IMR-90 (cell line): ENCODE measurements around the gene TNS3. TPM values are rescaled to one million over a fixed set of nuclear protein-coding genes. Genes with fewer than 3 reads are reported as not detected.

ENCODE experiments used
- ATAC-seq: fragments of 200-7000 bp; cut with Tn5 transposase; 2 replicates; pipeline ENCODE4 v1.9.1; 2020; ENCODE audit warnings: low read depth, mild to moderate bottlenecking, moderate library complexity
- BruUV-seq: library from RNA; stranded (reverse); fragments of 400-500 nt; replicated peaks from 2 replicates; lab custom pipeline; 2021; lab: Mats Ljungman, UMichigan
- CTCF ChIA-PET: fragments of 300-600 bp; formaldehyde crosslinking; extraction: SDS; loops from one replicate; lab custom pipeline; 2021; ENCODE audit warnings: antibody characterized with exemption; lab: Yijun Ruan, JAX
- POLR2A ChIA-PET: fragments of 300-600 bp; sonication (Branson Sonifier 250); formaldehyde crosslinking; loops from one replicate; lab custom pipeline; 2022; ENCODE audit warnings: antibody characterized with exemption; ENCODE audit not compliant: unreplicated experiment; lab: Charles Lee
- DNase-seq: peaks from one replicate; pipeline ENCODE4 v3.0.0; 2013
- H2AFZ ChIP-seq: replicated peaks from 2 replicates; pipeline ENCODE3; 2013; ENCODE audit warnings: low read length, mild to moderate bottlenecking; ENCODE audit not compliant: poor library complexity
- H2AK5ac ChIP-seq: 2 replicates; pipeline ENCODE4 v1.6.1; 2013; ENCODE audit warnings: low read depth, low read length, inconsistent platforms
- H2AK9ac ChIP-seq: replicated peaks from 2 replicates; pipeline ENCODE3; 2013; ENCODE audit warnings: mild to moderate bottlenecking, low read depth, low read length, moderate library complexity; ENCODE audit not compliant: poor library complexity
- H2BK120ac ChIP-seq: 2 replicates; pipeline ENCODE4 v1.6.1; 2013; ENCODE audit warnings: low read depth, low read length, inconsistent platforms
- H2BK15ac ChIP-seq: 3 replicates; pipeline ENCODE4 v1.6.1; 2013; ENCODE audit warnings: low read depth, low read length, inconsistent platforms
- H2BK20ac ChIP-seq: 2 replicates; pipeline ENCODE4 v1.6.1; 2013; ENCODE audit warnings: low read depth, mild to moderate bottlenecking, inconsistent platforms, low read length, moderate library complexity
- H2BK5ac ChIP-seq: 2 replicates; pipeline ENCODE4 v1.6.1; 2013; ENCODE audit warnings: mild to moderate bottlenecking, low read depth, low read length, inconsistent platforms; ENCODE audit not compliant: poor library complexity, severe bottlenecking
- H3K14ac ChIP-seq: replicated peaks from 2 replicates; pipeline ENCODE4 v1.6.1; 2013; ENCODE audit warnings: low read depth, low read length, inconsistent platforms
- H3K18ac ChIP-seq: 2 replicates; pipeline ENCODE4 v1.6.1; 2013; ENCODE audit warnings: low read depth, low read length, control low read depth
- H3K23ac ChIP-seq: 2 replicates; pipeline ENCODE4 v1.6.1; 2013; ENCODE audit warnings: low read depth, low read length, inconsistent platforms
- H3K27ac ChIP-seq: 2 replicates; pipeline ENCODE4 v1.5.1; 2013; ENCODE audit warnings: mild to moderate bottlenecking, control low read depth, low read length; ENCODE audit not compliant: insufficient read depth
- H3K27me3 ChIP-seq: 2 replicates; pipeline ENCODE4 v1.6.1; 2013; ENCODE audit warnings: low read length; ENCODE audit not compliant: control insufficient read depth, insufficient read depth
- H3K36me3 ChIP-seq: 2 replicates; pipeline ENCODE4 v1.6.1; 2013; ENCODE audit warnings: low read length, mixed read lengths; ENCODE audit not compliant: control insufficient read depth, insufficient read depth
- H3K4ac ChIP-seq: 2 replicates; pipeline ENCODE4 v1.6.1; 2013; ENCODE audit warnings: low read depth, low read length, inconsistent platforms
- H3K4me1 ChIP-seq: 2 replicates; pipeline ENCODE4 v1.6.1; 2013; ENCODE audit warnings: low read length, mixed read lengths; ENCODE audit not compliant: control insufficient read depth, insufficient read depth
- H3K4me2 ChIP-seq: 2 replicates; pipeline ENCODE4 v1.6.1; 2013; ENCODE audit warnings: low read depth, mild to moderate bottlenecking, control low read depth, low read length, moderate library complexity
- H3K4me3 ChIP-seq: 2 replicates; pipeline ENCODE4 v1.5.1; 2013; ENCODE audit warnings: low read depth, mild to moderate bottlenecking, control low read depth, low read length, moderate library complexity; ENCODE audit not compliant: insufficient read depth
- H3K56ac ChIP-seq: 2 replicates; pipeline ENCODE4 v1.6.1; 2013; ENCODE audit warnings: low read length, inconsistent platforms; ENCODE audit not compliant: insufficient read depth; ENCODE audit errors: extremely low read depth
- H3K79me1 ChIP-seq, 2 experiments: 2 replicates each; pipeline ENCODE4 v1.6.1; 2013; ENCODE audit warnings: low read length in 2 of 2, inconsistent platforms in 1 of 2, low read depth in 1 of 2
- H3K9ac ChIP-seq: 2 replicates; pipeline ENCODE4 v1.6.1; 2013; ENCODE audit warnings: low read depth, low read length, control low read depth
- H3K9me1 ChIP-seq: 2 replicates; pipeline ENCODE4 v1.6.1; 2013; ENCODE audit warnings: low read length, inconsistent platforms; ENCODE audit not compliant: insufficient read depth
- H3K9me3 ChIP-seq: 2 replicates; pipeline ENCODE4 v1.6.1; 2013; ENCODE audit warnings: low read length; ENCODE audit not compliant: control insufficient read depth, insufficient read depth
- H4K20me1 ChIP-seq: 2 replicates; pipeline ENCODE4 v1.6.1; 2013; ENCODE audit warnings: low read length, inconsistent platforms; ENCODE audit not compliant: insufficient read depth
- H4K5ac ChIP-seq: 2 replicates; pipeline ENCODE4 v1.6.1; 2013; ENCODE audit warnings: mild to moderate bottlenecking, low read depth, low read length, control low read depth
- H4K8ac ChIP-seq, 2 experiments: 2 replicates each; pipeline ENCODE4 v1.6.1; 2013; ENCODE audit warnings: low read depth in 2 of 2, low read length in 2 of 2, control low read depth in 1 of 2, inconsistent platforms in 1 of 2
- H4K91ac ChIP-seq: 2 replicates; pipeline ENCODE4 v1.6.1; 2013; ENCODE audit warnings: low read depth, low read length, inconsistent platforms; ENCODE audit not compliant: insufficient read depth
- FOS ChIP-seq: fragments of 150-350 bp; IDR thresholded peaks from 2 replicates; pipeline ENCODE4 v1.6.1; 2016; ENCODE audit warnings: low read depth, low read length
- POLR2A ChIP-seq: IDR thresholded peaks from 2 replicates; pipeline ENCODE4 v1.6.1; 2012; ENCODE audit warnings: mild to moderate bottlenecking, low read depth, low read length
- RCOR1 ChIP-seq: IDR thresholded peaks from 2 replicates; pipeline ENCODE4 v1.6.1; 2012; ENCODE audit warnings: mild to moderate bottlenecking, low read length, improper control_type of control experiment; ENCODE audit not compliant: insufficient replicate concordance
- WGBS, 2 experiments: methylation state at CpG; one replicate each; pipeline versions ENCODE4 v1.1.5 to v1.1.7; 2013; ENCODE audit warnings: missing lambda C conversion rate in 2 of 2; ENCODE audit not compliant: insufficient read length in 1 of 2; ENCODE audit errors: extremely low coverage in 2 of 2; 5-methylcytosine and 5-hydroxymethylcytosine counted together
- dilution Hi-C: fragments of 300-500 bp; cut with HindIII; formaldehyde crosslinking; loops from one replicate; pipeline ENCODE4 v1.14.3; 2018; ENCODE audit warnings: low sequenced_read_pairs; ENCODE audit not compliant: unreplicated experiment
- in situ Hi-C: fragments of 300-500 bp; cut with MboI; formaldehyde crosslinking; loops from 3 replicates; pipeline ENCODE4 v1.14.3; 2019; ENCODE audit warnings: low sequenced_read_pairs, inconsistent platforms, mixed read lengths
- intact Hi-C: fragments of 100-400 bp; cut with micrococcal nuclease; formaldehyde crosslinking; loops from 2 replicates; pipeline ENCODE4 v1.10.0; 2022
- polyA plus RNA-seq, 3 experiments: library from polyadenylated mRNA; depleted of rRNA; stranded (reverse); fragments of >200 nt; gene quantifications; 2 replicates each; pipeline ENCODE4 v1.2.3, GENCODE V29; 2012; ENCODE audit warnings: low replicate concordance in 1 of 3
- total RNA-seq: library from RNA; depleted of rRNA; stranded (reverse); fragments of >200 nt; gene quantifications from 2 replicates; pipeline ENCODE4 v1.2.3, GENCODE V29; 2012
- TF ChIP-seq, protein P1 (sequence below): conservative IDR thresholded peaks from 2 replicates; pipeline ENCODE4 v1.5.1; 2012; ENCODE audit warnings: mild to moderate bottlenecking, low read depth, low read length, improper control_type of control experiment
- TF ChIP-seq, protein P2 (sequence below): fragments of 150-350 bp; IDR thresholded peaks from 2 replicates; pipeline ENCODE4 v1.6.1; 2016; ENCODE audit warnings: low read depth, mild to moderate bottlenecking, low read length, moderate library complexity, borderline replicate concordance

Gene TNS3
- total and polyA plus RNA-seq, 2 of the 4 experiments (the other 2 are of a cell fraction) = 64.3 to 79.2 TPM

DNA sequence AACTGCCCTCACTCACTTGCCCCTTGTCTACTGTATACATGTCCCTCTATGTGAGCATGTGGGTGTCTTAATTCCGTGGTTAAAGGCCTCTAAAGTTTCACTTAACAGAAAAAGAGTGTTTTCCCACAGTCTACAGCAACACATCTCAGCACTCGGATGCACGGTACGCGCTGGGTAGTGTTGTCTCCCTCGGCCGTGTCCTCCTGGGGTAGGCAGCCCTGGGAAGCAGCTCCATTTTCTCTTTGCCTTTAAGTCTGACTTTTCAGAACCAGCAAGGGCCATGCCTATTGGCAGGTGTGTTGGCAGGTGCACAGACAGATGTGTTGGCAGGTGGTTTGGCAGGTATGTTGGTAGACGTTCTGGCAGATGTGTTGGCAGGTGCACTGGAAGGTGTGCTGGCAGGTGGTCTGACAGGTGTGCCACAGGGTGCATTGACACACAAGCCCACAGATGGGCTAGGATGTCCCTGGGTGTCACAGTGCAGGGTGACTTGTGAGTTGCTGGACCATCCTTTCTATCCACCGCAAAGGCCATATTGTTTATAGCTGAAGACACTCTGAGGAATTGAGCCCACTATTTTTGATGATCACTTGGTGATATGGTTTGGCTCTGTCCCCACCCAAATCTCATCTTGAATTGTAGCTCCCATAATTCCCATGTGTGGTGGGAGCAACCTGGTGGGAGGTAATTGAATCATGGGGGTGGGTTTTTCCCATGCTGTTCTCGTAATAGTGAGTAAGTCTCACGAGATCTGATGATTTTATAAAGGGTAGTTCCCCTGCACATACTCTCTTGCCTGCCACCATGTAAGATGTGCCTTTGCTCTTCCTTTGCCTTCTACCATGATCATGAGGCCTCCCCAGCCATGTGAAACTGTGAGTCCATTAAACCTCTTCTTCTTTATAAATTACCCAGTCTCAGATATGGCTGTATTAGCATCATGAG is 296.9 kb downstream of the TNS3 start:
- Histone ChIP-seq H3K56ac (no peak overlapping the region), H3K4me2 (no peak overlapping the region), H3K79me1 (peaks cover 15 to 47% of the 10 kb centered on the region in 2 experiments), H2AK5ac (no peak overlapping the region), H3K14ac (no peak overlapping the region), H3K27me3 (no peaks in the 10 kb centered on the region), H4K91ac (no peak overlapping the region), H2BK120ac (no peak overlapping the region), H3K36me3 (peaks cover 70% of the 10 kb centered on the region), H4K5ac (no peak overlapping the region), H4K20me1 (peaks cover 7% of the 10 kb centered on the region; the same call in 1 of the 2 replicates), H2BK5ac (no peak overlapping the region), H2BK20ac (no peak overlapping the region), H3K9me3 (no peaks in the 10 kb centered on the region), H3K9ac (no peak overlapping the region), H3K18ac (no peak overlapping the region), H2BK15ac (no peak overlapping the region), H3K4me3 (no peak overlapping the region), H3K4ac (no peak overlapping the region), H3K27ac (no peak overlapping the region), H2AK9ac (no peak overlapping the region), H3K4me1 (no peaks in the 10 kb centered on the region), H2AFZ (no peak overlapping the region), H4K8ac (no peak overlapping the region), H3K9me1 (peaks cover 42% of the 10 kb centered on the region), H3K23ac (no peak overlapping the region)
- TF ChIP-seq POLR2A (no peak), FOS (no peak), RCOR1 (no peak)
- TF ChIP-seq, protein P1, sequence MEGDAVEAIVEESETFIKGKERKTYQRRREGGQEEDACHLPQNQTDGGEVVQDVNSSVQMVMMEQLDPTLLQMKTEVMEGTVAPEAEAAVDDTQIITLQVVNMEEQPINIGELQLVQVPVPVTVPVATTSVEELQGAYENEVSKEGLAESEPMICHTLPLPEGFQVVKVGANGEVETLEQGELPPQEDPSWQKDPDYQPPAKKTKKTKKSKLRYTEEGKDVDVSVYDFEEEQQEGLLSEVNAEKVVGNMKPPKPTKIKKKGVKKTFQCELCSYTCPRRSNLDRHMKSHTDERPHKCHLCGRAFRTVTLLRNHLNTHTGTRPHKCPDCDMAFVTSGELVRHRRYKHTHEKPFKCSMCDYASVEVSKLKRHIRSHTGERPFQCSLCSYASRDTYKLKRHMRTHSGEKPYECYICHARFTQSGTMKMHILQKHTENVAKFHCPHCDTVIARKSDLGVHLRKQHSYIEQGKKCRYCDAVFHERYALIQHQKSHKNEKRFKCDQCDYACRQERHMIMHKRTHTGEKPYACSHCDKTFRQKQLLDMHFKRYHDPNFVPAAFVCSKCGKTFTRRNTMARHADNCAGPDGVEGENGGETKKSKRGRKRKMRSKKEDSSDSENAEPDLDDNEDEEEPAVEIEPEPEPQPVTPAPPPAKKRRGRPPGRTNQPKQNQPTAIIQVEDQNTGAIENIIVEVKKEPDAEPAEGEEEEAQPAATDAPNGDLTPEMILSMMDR = no peak
- TF ChIP-seq, protein P2, sequence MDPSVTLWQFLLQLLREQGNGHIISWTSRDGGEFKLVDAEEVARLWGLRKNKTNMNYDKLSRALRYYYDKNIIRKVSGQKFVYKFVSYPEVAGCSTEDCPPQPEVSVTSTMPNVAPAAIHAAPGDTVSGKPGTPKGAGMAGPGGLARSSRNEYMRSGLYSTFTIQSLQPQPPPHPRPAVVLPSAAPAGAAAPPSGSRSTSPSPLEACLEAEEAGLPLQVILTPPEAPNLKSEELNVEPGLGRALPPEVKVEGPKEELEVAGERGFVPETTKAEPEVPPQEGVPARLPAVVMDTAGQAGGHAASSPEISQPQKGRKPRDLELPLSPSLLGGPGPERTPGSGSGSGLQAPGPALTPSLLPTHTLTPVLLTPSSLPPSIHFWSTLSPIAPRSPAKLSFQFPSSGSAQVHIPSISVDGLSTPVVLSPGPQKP = no peak
- dilution Hi-C loops (no loop called here), intact Hi-C loops (no loop called here), in situ Hi-C loops (no loop called here)
- no peak for DNase-seq
- CTCF ChIA-PET = no interaction called here
- WGBS, 2 experiments = 90% methylated on average over 2 of the region's 11 CpGs; no CpG with 5 or more reads in 1 of the 2 experiments
- no TSS peak for BruUV-seq
- no peak for ATAC-seq
- POLR2A ChIA-PET = no interaction called here
